HepG2 (cell line): ENCODE data around the gene RXFP1. TPM values are rescaled to one million over a fixed set of nuclear protein-coding genes. Genes with fewer than 3 reads are reported as not detected.

Source experiments
- ATAC-seq: fragments of 200-7000 bp; cut with Tn5 transposase; 3 replicates; pipeline ENCODE4 v1.9.1; 2020; ENCODE audit warnings: mild to moderate bottlenecking, moderate library complexity
- BruUV-seq: library from RNA; stranded (reverse); fragments of 400-500 nt; replicated peaks from 2 replicates; lab custom pipeline; 2021; lab: Mats Ljungman, UMichigan
- CTCF ChIA-PET: fragments of 300-600 bp; formaldehyde crosslinking; extraction: SDS; loops from one replicate; lab custom pipeline; 2021; ENCODE audit warnings: low total read pairs, inconsistent platforms, low intra/inter-chr PET ratio; lab: Yijun Ruan, JAX
- POLR2A ChIA-PET: fragments of 350-600 bp; sonication (Branson Sonifier 250); formaldehyde crosslinking; loops from one replicate; lab custom pipeline; 2020; ENCODE audit warnings: antibody characterized with exemption, inconsistent platforms; lab: Yijun Ruan, JAX
- DNase-seq: peaks from one replicate; pipeline ENCODE4 v3.0.0-alpha.2; 2015; ENCODE audit warnings: low spot score
- FAIRE-seq: peaks from 3 replicates; lab custom pipeline; 2011; peaks lifted over from hg19 to GRCh38; lab: Jason Lieb, UNC
- H2AFZ ChIP-seq: one replicate; pipeline ENCODE4 v1.6.1; 2011; ENCODE audit warnings: low read length, inconsistent platforms
- H3K27ac ChIP-seq: fragments of 300-600 bp; 3 replicates; pipeline ENCODE4 v1.8.0; 2011; ENCODE audit warnings: mixed run types, mild to moderate bottlenecking, mixed read lengths, low read length, inconsistent platforms; ENCODE audit not compliant: insufficient read depth; ENCODE audit errors: extremely low read length
- H3K27me3 ChIP-seq, 2 experiments: fragments of 200-600 bp in 1 of 2; 2 replicates in 1 of 2; 3 replicates in 1 of 2; pipeline versions ENCODE4 v1.6.0 to v1.8.0; 2011; ENCODE audit warnings: low read length in 2 of 2, mild to moderate bottlenecking in 2 of 2, moderate library complexity in 2 of 2, inconsistent platforms in 1 of 2; ENCODE audit not compliant: insufficient read depth in 2 of 2, control insufficient read depth in 1 of 2
- H3K36me3 ChIP-seq, 2 experiments: fragments of 200-600 bp in 1 of 2; replicated peaks in 1 of 2; 2 replicates in 1 of 2; 3 replicates in 1 of 2; pipeline versions ENCODE4 v1.5.1 to v1.8.0; 2011; ENCODE audit warnings: low read length in 2 of 2, inconsistent platforms in 1 of 2; ENCODE audit not compliant: insufficient read depth in 2 of 2, control insufficient read depth in 1 of 2
- H3K4me1 ChIP-seq: 2 replicates; pipeline ENCODE4 v1.5.1; 2012; ENCODE audit warnings: low read length, inconsistent platforms; ENCODE audit not compliant: insufficient read depth
- H3K4me2 ChIP-seq: 2 replicates; pipeline ENCODE4 v1.6.0; 2011; ENCODE audit warnings: low read depth, low read length, inconsistent platforms
- H3K4me3 ChIP-seq, 3 experiments: fragments of 200-600 bp in 1 of 3; sonication (generic), shearing (Covaris generic) in 1 of 3; replicated peaks in 1 of 3; 2 replicates each; pipeline ENCODE4 v1.5.1; 2011 to 2016; ENCODE audit warnings: low read length in 3 of 3, inconsistent platforms in 2 of 3, low read depth in 2 of 3, mild to moderate bottlenecking in 2 of 3, control low read depth in 1 of 3, mixed read lengths in 1 of 3; ENCODE audit not compliant: insufficient read depth in 1 of 3
- H3K79me2 ChIP-seq: one replicate; pipeline ENCODE4 v1.6.1; 2011; ENCODE audit warnings: low read length, inconsistent platforms; ENCODE audit not compliant: insufficient read depth
- H3K9ac ChIP-seq: 2 replicates; pipeline ENCODE4 v1.6.0; 2011; ENCODE audit warnings: mild to moderate bottlenecking, low read depth, low read length, inconsistent platforms; ENCODE audit not compliant: insufficient read depth
- H3K9me3 ChIP-seq: 2 replicates; pipeline ENCODE4 v1.5.1; 2012; ENCODE audit warnings: mild to moderate bottlenecking, low read length
- H4K20me1 ChIP-seq: 2 replicates; pipeline ENCODE4 v1.6.0; 2011; ENCODE audit warnings: inconsistent platforms, mild to moderate bottlenecking, low read length, moderate library complexity; ENCODE audit not compliant: insufficient read depth
- AKAP8 ChIP-seq: sonication (generic); formaldehyde crosslinking; IDR thresholded peaks from 2 replicates; pipeline ENCODE4 v1.5.1; 2020; ENCODE audit warnings: mild to moderate bottlenecking, missing genetic modification reagents
- CEBPZ ChIP-seq: IDR thresholded peaks from 2 replicates; pipeline ENCODE4 v1.6.1; 2012; ENCODE audit warnings: low read length, improper control_type of control experiment
- RBM39 ChIP-seq: fragments of 200-400 bp; formaldehyde crosslinking; IDR thresholded peaks from one replicate; pipeline ENCODE4 v1.6.1; 2018; ENCODE audit warnings: antibody characterized with exemption, mild to moderate bottlenecking, low read depth, low read length; ENCODE audit not compliant: poor library complexity, severe bottlenecking
- THAP11 ChIP-seq: IDR thresholded peaks from 2 replicates; pipeline ENCODE4 v1.6.1; 2016; ENCODE audit warnings: missing biosample characterization, missing genetic modification reagents
- ZFX ChIP-seq: sonication (generic); formaldehyde crosslinking; IDR thresholded peaks from 2 replicates; pipeline ENCODE4 v1.4.0; 2020; ENCODE audit warnings: mild to moderate bottlenecking, low read depth, missing genetic modification reagents, moderate library complexity
- ZNF251 ChIP-seq: sonication (generic); formaldehyde crosslinking; IDR thresholded peaks from 2 replicates; pipeline ENCODE4 v1.9.0; 2021; ENCODE audit warnings: mild to moderate bottlenecking, missing genetic modification reagents
- ZNF503 ChIP-seq: sonication (generic); formaldehyde crosslinking; IDR thresholded peaks from 2 replicates; pipeline ENCODE4 v1.4.0; 2020; ENCODE audit warnings: missing genetic modification reagents
- ZNF614 ChIP-seq: IDR thresholded peaks from 2 replicates; pipeline ENCODE4 v1.6.1; 2018; ENCODE audit warnings: missing biosample characterization, missing genetic modification reagents, inconsistent platforms, borderline replicate concordance
- ZNF75D ChIP-seq: sonication (generic); formaldehyde crosslinking; IDR thresholded peaks from 2 replicates; pipeline ENCODE4 v1.8.1; 2023; ENCODE audit warnings: missing genetic modification reagents, mild to moderate bottlenecking, borderline replicate concordance
- ZSCAN31 ChIP-seq: sonication (generic); formaldehyde crosslinking; IDR thresholded peaks from 2 replicates; pipeline ENCODE4 v1.5.0; 2020; ENCODE audit warnings: low read depth, mild to moderate bottlenecking, missing genetic modification reagents
- WGBS: methylation state at CpG from one replicate; pipeline ENCODE4 v1.1.6; 2017; ENCODE audit warnings: low lambda C conversion rate; 5-methylcytosine and 5-hydroxymethylcytosine counted together
- in situ Hi-C: cut with HindIII; loops from 2 replicates; pipeline ENCODE4 v1.10.0; 2017; ENCODE audit warnings: low pct_unique_long_range_greater_than_20kb; ENCODE audit not compliant: extremely low pct_ligation_motif_present
- intact Hi-C: fragments of 100-400 bp; cut with micrococcal nuclease; formaldehyde crosslinking; loops from one replicate; pipeline ENCODE4 v1.10.0; 2022; ENCODE audit not compliant: unreplicated experiment
- polyA plus RNA-seq, 8 experiments: library from polyadenylated mRNA; depleted of rRNA in 3 of 8; stranded (reverse) in 7 of 8; unstranded in 1 of 8; fragments of >200 nt; fragmentation: Illumina TruSeq in 4 of 8; extraction: Trizol in 4 of 8; gene quantifications; 2 replicates each; pipeline versions ENCODE4 v1.2.1 to v1.2.3, GENCODE V29; 2011 to 2016; ENCODE audit warnings: low read depth in 4 of 8, missing spikeins in 1 of 8, mixed read lengths in 1 of 8; ENCODE audit not compliant: insufficient read depth in 1 of 8
- total RNA-seq, 5 experiments: library from RNA; depleted of rRNA; stranded (reverse); fragments of >200 nt; fragmentation: Illumina TruSeq; extraction: Trizol; gene quantifications; 2 replicates each; pipeline ENCODE4 v1.2.3, GENCODE V29; 2016; ENCODE audit warnings: low read depth in 1 of 5

Gene RXFP1
- total and polyA plus RNA-seq, 2 of the 13 experiments (the other 11 are each of a cell fraction or from before 2014, with no cell fraction given) = not detected

GRCh38 chr4:158649111-158649680 lies 127.5 kb downstream of the RXFP1 start:
- DNase-seq (no peak), FAIRE-seq (no peak), ATAC-seq (no peak)
- in situ Hi-C loops = no loop called here
- no peak overlapping the region for H3K4me2 ChIP-seq
- H3K9me3 ChIP-seq = no peaks in the 10 kb centered on the region
- no peak for TF ChIP-seq CEBPZ
- TF ChIP-seq ZSCAN31 (CRISPR knock-in tag) = no peak
- TF ChIP-seq THAP11 (CRISPR knock-in tag) = no peak
- TF ChIP-seq ZNF614 (CRISPR knock-in tag) = no peak
- no peak for TF ChIP-seq AKAP8 (CRISPR knock-in tag)
- no peak for TF ChIP-seq ZNF75D (CRISPR knock-in tag)
- no peak for TF ChIP-seq ZNF503 (CRISPR knock-in tag)
- no peak for TF ChIP-seq RBM39
- no peak for TF ChIP-seq ZNF251 (CRISPR knock-in tag)
- no peak for TF ChIP-seq ZFX (CRISPR knock-in tag)
- no peaks in the 10 kb centered on the region for H3K4me1 ChIP-seq
- H3K36me3 ChIP-seq = no peaks in the 10 kb centered on the region
- intact Hi-C loops = no loop called here
- no peaks in the 10 kb centered on the region for H3K79me2 ChIP-seq
- H3K4me3 ChIP-seq = no peak overlapping the region
- ChIA-PET POLR2A (no interaction called here), CTCF (no interaction called here)
- WGBS = under 1% methylated on average over 4 of the region's 4 CpGs
- BruUV-seq = no TSS peak
- peaks cover 0 to 1% of the 10 kb centered on the region in 2 experiments; a peak in 1 of 5 replicates for H3K27me3 ChIP-seq
- no peak overlapping the region for H3K27ac ChIP-seq
- no peak overlapping the region for H2AFZ ChIP-seq
- H4K20me1 ChIP-seq = no peaks in the 10 kb centered on the region
- no peak overlapping the region for H3K9ac ChIP-seq
